HEK293 (cell line): ENCODE measurements around the gene NOL9.

Source experiments
- CTCF ChIA-PET: fragments of 350-600 bp; formaldehyde crosslinking; extraction: SDS; loops from one replicate; lab custom pipeline; 2021; ENCODE audit warnings: antibody characterized with exemption; lab: Yijun Ruan, JAX
- POLR2A ChIA-PET: fragments of 300-600 bp; formaldehyde crosslinking; extraction: SDS; loops from one replicate; lab custom pipeline; 2020; ENCODE audit warnings: antibody characterized with exemption, inconsistent platforms; lab: Yijun Ruan, JAX
- H3K27ac ChIP-seq: fragments of 200-500 bp; sonication (Bioruptor generic); 2 replicates; pipeline ENCODE4 v1.5.1; 2014; ENCODE audit warnings: low read depth, low read length, control low read depth, inconsistent platforms; ENCODE audit errors: extremely low read depth
- H3K36me3 ChIP-seq, 2 experiments: fragments of 200-500 bp in 1 of 2; sonication (Bioruptor generic) in 1 of 2; 1 replicate in 1 of 2; 2 replicates in 1 of 2; pipeline ENCODE4 v1.5.1; 2014 to 2017; ENCODE audit warnings: inconsistent platforms in 2 of 2, low read length in 2 of 2; ENCODE audit not compliant: control insufficient read depth in 2 of 2, insufficient read depth in 1 of 2
- H3K4me1 ChIP-seq: fragments of 200-500 bp; sonication (Bioruptor generic); 2 replicates; pipeline ENCODE4 v1.5.1; 2014; ENCODE audit warnings: mild to moderate bottlenecking, low read length, inconsistent platforms; ENCODE audit not compliant: control insufficient read depth, insufficient read depth
- H3K4me3 ChIP-seq: 2 replicates; pipeline ENCODE4 v1.5.1; 2011; ENCODE audit warnings: low read depth, mild to moderate bottlenecking, control low read depth, low read length, moderate library complexity
- H3K9me3 ChIP-seq: fragments of 200-500 bp; sonication (Bioruptor generic); 2 replicates; pipeline ENCODE4 v1.5.1; 2014; ENCODE audit warnings: low read depth, low read length, inconsistent platforms; ENCODE audit not compliant: control insufficient read depth, insufficient read depth
- EGR2 ChIP-seq: fragments of 450-650 bp; formaldehyde crosslinking; IDR thresholded peaks from 2 replicates; pipeline ENCODE4 v1.5.1; 2016; ENCODE audit warnings: low read depth, missing biosample characterization, missing genetic modification characterization
- KLF1 ChIP-seq: fragments of 450-650 bp; formaldehyde crosslinking; IDR thresholded peaks from 2 replicates; pipeline ENCODE4 v1.5.1; 2016; ENCODE audit warnings: missing biosample characterization, missing genetic modification characterization
- MZF1 ChIP-seq: fragments of 450-650 bp; formaldehyde crosslinking; IDR thresholded peaks from 2 replicates; pipeline ENCODE4 v1.5.1; 2017; ENCODE audit warnings: missing biosample characterization, missing genetic modification characterization, borderline replicate concordance
- OSR2 ChIP-seq: fragments of 450-650 bp; formaldehyde crosslinking; IDR thresholded peaks from 2 replicates; pipeline ENCODE4 v1.5.1; 2016; ENCODE audit warnings: missing biosample characterization, missing genetic modification characterization
- PATZ1 ChIP-seq: fragments of 450-650 bp; formaldehyde crosslinking; IDR thresholded peaks from 2 replicates; pipeline ENCODE4 v1.5.1; 2016; ENCODE audit warnings: missing biosample characterization, missing genetic modification characterization
- SCRT1 ChIP-seq: fragments of 450-650 bp; formaldehyde crosslinking; IDR thresholded peaks from 2 replicates; pipeline ENCODE4 v1.5.1; 2016; ENCODE audit warnings: missing biosample characterization, missing genetic modification characterization, borderline replicate concordance
- ZBTB7A ChIP-seq: fragments of 450-650 bp; formaldehyde crosslinking; IDR thresholded peaks from 2 replicates; pipeline ENCODE4 v1.5.1; 2016; ENCODE audit warnings: low read depth, missing biosample characterization, missing genetic modification characterization
- ZFHX2 ChIP-seq: fragments of 450-650 bp; formaldehyde crosslinking; conservative IDR thresholded peaks from 2 replicates; pipeline ENCODE4 v1.5.1; 2016; ENCODE audit warnings: missing biosample characterization, missing genetic modification characterization
- ZNF174 ChIP-seq: fragments of 450-650 bp; formaldehyde crosslinking; IDR thresholded peaks from 2 replicates; pipeline ENCODE4 v1.5.0; 2017; ENCODE audit warnings: missing biosample characterization, mild to moderate bottlenecking, missing genetic modification characterization
- ZNF211 ChIP-seq: fragments of 450-650 bp; formaldehyde crosslinking; IDR thresholded peaks from 2 replicates; pipeline ENCODE4 v1.5.1; 2016; ENCODE audit warnings: low read depth, missing biosample characterization, missing genetic modification characterization
- ZNF23 ChIP-seq: fragments of 450-650 bp; formaldehyde crosslinking; IDR thresholded peaks from 2 replicates; pipeline ENCODE4 v1.5.1; 2016; ENCODE audit warnings: missing biosample characterization, missing genetic modification characterization, borderline replicate concordance
- ZNF239 ChIP-seq: fragments of 450-650 bp; formaldehyde crosslinking; IDR thresholded peaks from 2 replicates; pipeline ENCODE4 v1.5.1; 2016; ENCODE audit warnings: missing biosample characterization, missing genetic modification characterization
- ZNF391 ChIP-seq: fragments of 450-650 bp; formaldehyde crosslinking; IDR thresholded peaks from 2 replicates; pipeline ENCODE4 v1.5.1; 2016; ENCODE audit warnings: low read depth, missing biosample characterization, missing genetic modification characterization, borderline replicate concordance
- ZNF404 ChIP-seq: fragments of 450-650 bp; formaldehyde crosslinking; IDR thresholded peaks from 2 replicates; pipeline ENCODE4 v1.5.1; 2017; ENCODE audit warnings: missing biosample characterization, missing genetic modification characterization
- ZNF513 ChIP-seq: fragments of 450-650 bp; IDR thresholded peaks from 2 replicates; pipeline ENCODE4 v1.5.1; 2018; ENCODE audit warnings: missing biosample characterization, missing genetic modification characterization
- ZNF600 ChIP-seq: fragments of 450-650 bp; formaldehyde crosslinking; IDR thresholded peaks from 2 replicates; pipeline ENCODE4 v1.5.1; 2016; ENCODE audit warnings: missing biosample characterization, missing genetic modification characterization
- ZNF624 ChIP-seq: fragments of 450-650 bp; formaldehyde crosslinking; IDR thresholded peaks from 2 replicates; pipeline ENCODE4 v1.5.1; 2017; ENCODE audit warnings: missing biosample characterization, missing genetic modification characterization
- ZNF837 ChIP-seq: fragments of 450-650 bp; formaldehyde crosslinking; IDR thresholded peaks from 2 replicates; pipeline ENCODE4 v1.5.1; 2016; ENCODE audit warnings: missing biosample characterization, missing genetic modification characterization

The NOL9 gene

GRCh38 chr1:6591644-6592043 lies 37.3 kb upstream of the NOL9 start:
- Histone ChIP-seq H3K4me1 (no peaks in the 10 kb centered on the region), H3K4me3 (no peak overlapping the region), H3K9me3 (no peaks in the 10 kb centered on the region), H3K27ac (no peak overlapping the region), H3K36me3 (peaks cover 3 to 100% of the 10 kb centered on the region in 2 experiments; a peak in 2 of 3 replicates)
- POLR2A ChIA-PET, result interaction anchor here (1.2 to 2.3 kb wide), 4 partner anchors 10 to 12 kb away, joined by 3 to 12 read pairs (median 4); partner anchors contain the start of gene ZBTB48
- TF ChIP-seq ZNF239 (tag by site-specific recombination), result no peak
- no peak for TF ChIP-seq ZBTB7A (tag by site-specific recombination)
- no peak for TF ChIP-seq ZNF391 (tag by site-specific recombination)
- TF ChIP-seq ZNF211 (tag by site-specific recombination), result no peak
- no peak for TF ChIP-seq PATZ1 (tag by site-specific recombination)
- TF ChIP-seq OSR2 (tag by site-specific recombination), result no peak
- CTCF ChIA-PET, result interaction anchor here (1.8 kb wide), 1 partner anchor 37 kb away, joined by 7 read pairs; the partner anchor contains the start of gene TAS1R1

- CTCF ChIA-PET, result interaction anchor here (1.8 kb wide), 1 partner anchor 36 kb away, joined by 7 read pairs; the partner anchor contains the start of gene TAS1R1
- Histone ChIP-seq H3K27ac (no peak overlapping the region), H3K9me3 (no peaks in the 10 kb centered on the region), H3K4me3 (no peak overlapping the region), H3K36me3 (peaks cover 3 to 100% of the 10 kb centered on the region in 2 experiments; a peak in 2 of 3 replicates)
- TF ChIP-seq ZNF600 (peak; percentile 67; the same call in 1 of the 2 replicates), ZNF404 (tag by site-specific recombination) (no peak), ZNF624 (tag by site-specific recombination) (no peak)
- TF ChIP-seq, all 188 proteins: peak for 1
- POLR2A ChIA-PET, result interaction anchor here (1.2 to 2.3 kb wide), 3 partner anchors 10 to 12 kb away, joined by 3 to 12 read pairs (median 4); partner anchors contain the start of gene ZBTB48
- no peaks in the 10 kb centered on the region for H3K4me1 ChIP-seq
Measured at GRCh38 chr1:6591222-6591621, 36.9 kb upstream of the NOL9 start.

- POLR2A ChIA-PET, result interaction anchor here (1.2 to 2.4 kb wide), 4 partner anchors 10 to 12 kb away, joined by 4 to 13 read pairs (median 10); partner anchors contain the start of genes KLHL21 and ZBTB48
- Histone ChIP-seq H3K4me3 (no peak overlapping the region), H3K4me1 (no peaks in the 10 kb centered on the region)
- TF ChIP-seq ZNF174 (tag by site-specific recombination), result no peak
- TF ChIP-seq, all 188 proteins: peak for 0
- no peaks in the 10 kb centered on the region for H3K9me3 ChIP-seq
- CTCF ChIA-PET, result no interaction called here
- no peak overlapping the region for H3K27ac ChIP-seq
- H3K36me3 ChIP-seq, result peaks cover 0 to 96% of the 10 kb centered on the region in 2 experiments; a peak in 1 of 3 replicates
Measured at GRCh38 chr1:6590046-6590445, 35.7 kb upstream of the NOL9 start.

- H3K4me3 ChIP-seq, result no peak overlapping the region
- no peak overlapping the region for H3K27ac ChIP-seq
- ChIA-PET POLR2A (interaction anchor here (0.8 to 2.4 kb wide), 4 partner anchors 8 to 13 kb away, joined by 3 to 13 read pairs (median 6); partner anchors contain the start of genes KLHL21 and ZBTB48), CTCF (no interaction called here)
- TF ChIP-seq ZNF23 (tag by site-specific recombination) (no peak), MZF1 (tag by site-specific recombination) (no peak), ZFHX2 (peak; percentile 76), ZNF513 (tag by site-specific recombination) (no peak), SCRT1 (tag by site-specific recombination) (no peak), KLF1 (tag by site-specific recombination) (peak; percentile 41), EGR2 (tag by site-specific recombination) (peak; percentile 51), ZNF837 (no peak)
- no peaks in the 10 kb centered on the region for H3K9me3 ChIP-seq
- H3K4me1 ChIP-seq, result no peaks in the 10 kb centered on the region
- H3K36me3 ChIP-seq, result peaks cover 0 to 95% of the 10 kb centered on the region in 2 experiments; a peak in 1 of 3 replicates
Measured at GRCh38 chr1:6588893-6589520, 34.7 kb upstream of the NOL9 start.
